Islet of Langerhans (tissue), 1 donor: ENCODE results near the gene SRGAP3.

ENCODE experiments used
- FAIRE-seq: peaks from one replicate; lab custom pipeline; 2011; peaks lifted over from hg19 to GRCh38; lab: Jason Lieb, UNC

Gene SRGAP3

GRCh38 chr3:9201266-9201665 lies 48.2 kb downstream of the SRGAP3 start:
- FAIRE-seq, result no peak

- FAIRE-seq, result no peak
Measured at GRCh38 chr3:9199775-9200174, 49.7 kb downstream of the SRGAP3 start.

- no peak for FAIRE-seq
Measured at GRCh38 chr3:9198899-9199335, 50.5 kb downstream of the SRGAP3 start.

GRCh38 chr3:9198261-9198660 lies 51.2 kb downstream of the SRGAP3 start:
- FAIRE-seq, result no peak

- no peak for FAIRE-seq
Measured at GRCh38 chr3:9196020-9196419, 53.4 kb downstream of the SRGAP3 start.

GRCh38 chr3:9195390-9195789 lies 54.1 kb downstream of the SRGAP3 start:
- FAIRE-seq, result no peak

GRCh38 chr3:9194509-9195184 lies 54.8 kb downstream of the SRGAP3 start:
- no peak for FAIRE-seq

- no peak for FAIRE-seq
Measured at GRCh38 chr3:9193633-9194195, 55.7 kb downstream of the SRGAP3 start.

GRCh38 chr3:9193211-9193610 lies 56.2 kb downstream of the SRGAP3 start:
- no peak for FAIRE-seq

GRCh38 chr3:9192248-9193025 lies 57.0 kb downstream of the SRGAP3 start:
- no peak for FAIRE-seq

GRCh38 chr3:9190276-9190675 lies 59.2 kb downstream of the SRGAP3 start:
- FAIRE-seq, result no peak

GRCh38 chr3:9188583-9188982 lies 60.9 kb downstream of the SRGAP3 start:
- FAIRE-seq, result no peak

- FAIRE-seq, result no peak
Measured at GRCh38 chr3:9185701-9186100, 63.7 kb downstream of the SRGAP3 start.

GRCh38 chr3:9185046-9185445 lies 64.4 kb downstream of the SRGAP3 start:
- no peak for FAIRE-seq

- FAIRE-seq, result no peak
Measured at GRCh38 chr3:9184461-9184835, 65.0 kb downstream of the SRGAP3 start.

- peak; percentile 5 for FAIRE-seq
Measured at GRCh38 chr3:9183811-9184460, 65.5 kb downstream of the SRGAP3 start.

- no peak for FAIRE-seq
Measured at GRCh38 chr3:9183011-9183410, 66.4 kb downstream of the SRGAP3 start.

GRCh38 chr3:9180764-9181117 lies 68.7 kb downstream of the SRGAP3 start:
- FAIRE-seq, result no peak

GRCh38 chr3:9179826-9180763 lies 69.4 kb downstream of the SRGAP3 start:
- no peak for FAIRE-seq

GRCh38 chr3:9178697-9179096 lies 70.7 kb downstream of the SRGAP3 start:
- FAIRE-seq, result no peak

- no peak for FAIRE-seq
Measured at GRCh38 chr3:9175421-9175820, 74.0 kb downstream of the SRGAP3 start.

GRCh38 chr3:9173445-9173844 lies 76.0 kb downstream of the SRGAP3 start:
- no peak for FAIRE-seq
